H1 (cell line): Measurements from ENCODE around the gene ABHD12. TPM values are rescaled to one million over a fixed set of nuclear protein-coding genes. Genes with fewer than 3 reads are reported as not detected.

Source experiments
- CTCF ChIA-PET: fragments of 300-600 bp; sonication (Branson Sonifier 250); formaldehyde crosslinking; loops from one replicate; lab custom pipeline; 2021; ENCODE audit not compliant: partially characterized antibody; lab: Charles Lee
- POLR2A ChIA-PET: fragments of 300-600 bp; sonication (Branson Sonifier 250); formaldehyde crosslinking; loops from one replicate; lab custom pipeline; 2021; ENCODE audit warnings: inconsistent platforms; ENCODE audit not compliant: partially characterized antibody; lab: Charles Lee
- DNase-seq, 2 experiments: peaks; one replicate each; pipeline versions ENCODE4 v3.0.0 to v3.0.0-alpha.2; 2010 to 2022; ENCODE audit warnings: low spot score in 2 of 2, low read depth in 1 of 2, mixed read lengths in 1 of 2
- FAIRE-seq: peaks from 2 replicates; lab custom pipeline; 2011; peaks lifted over from hg19 to GRCh38; lab: Jason Lieb, UNC
- H2AFZ ChIP-seq: 2 replicates; pipeline ENCODE4 v1.8.1; 2012; ENCODE audit warnings: low read length, inconsistent platforms
- H2AK5ac ChIP-seq: 2 replicates; pipeline ENCODE4 v1.6.1; 2013; ENCODE audit warnings: low read depth, low read length
- H2BK120ac ChIP-seq: replicated peaks from 2 replicates; pipeline ENCODE3; 2013; ENCODE audit warnings: low read depth, low read length, inconsistent platforms
- H2BK12ac ChIP-seq: 2 replicates; pipeline ENCODE4 v1.6.1; 2013; ENCODE audit warnings: low read depth, low read length
- H2BK15ac ChIP-seq: 2 replicates; pipeline ENCODE4 v1.6.1; 2013; ENCODE audit warnings: low read length
- H2BK20ac ChIP-seq: 2 replicates; pipeline ENCODE4 v1.6.1; 2013; ENCODE audit warnings: low read length
- H2BK5ac ChIP-seq: 2 replicates; pipeline ENCODE4 v1.6.1; 2013; ENCODE audit warnings: low read depth, low read length
- H3K14ac ChIP-seq: 2 replicates; pipeline ENCODE4 v1.6.1; 2013; ENCODE audit warnings: inconsistent platforms; ENCODE audit not compliant: insufficient read length
- H3K18ac ChIP-seq: 2 replicates; pipeline ENCODE4 v1.6.1; 2013; ENCODE audit warnings: low read length; ENCODE audit errors: extremely low read depth
- H3K23ac ChIP-seq: 2 replicates; pipeline ENCODE4 v1.6.1; 2013; ENCODE audit warnings: inconsistent platforms; ENCODE audit not compliant: insufficient read length
- H3K23me2 ChIP-seq: 2 replicates; pipeline ENCODE4 v1.6.1; 2013; ENCODE audit warnings: low read depth, low read length
- H3K27ac ChIP-seq: 2 replicates; pipeline ENCODE4 v1.6.1; 2011; ENCODE audit warnings: low read depth, low read length, inconsistent platforms
- H3K27me3 ChIP-seq, 4 experiments: replicated peaks in 1 of 4; 1 replicate in 1 of 4; 2 replicates in 3 of 4; pipeline versions ENCODE4 v1.6.1 to v1.8.1; 2011 to 2013; ENCODE audit warnings: low read length in 3 of 4, mild to moderate bottlenecking in 3 of 4, inconsistent platforms in 2 of 4, mixed read lengths in 2 of 4, moderate library complexity in 1 of 4; ENCODE audit not compliant: control insufficient read depth in 3 of 4, insufficient read depth in 3 of 4; ENCODE audit errors: extremely low read depth in 1 of 4
- H3K36me3 ChIP-seq, 4 experiments: 2 replicates each; pipeline versions ENCODE4 v1.6.1 to v1.8.1; 2011 to 2013; ENCODE audit warnings: mild to moderate bottlenecking in 4 of 4, low read length in 3 of 4, moderate library complexity in 2 of 4, control low read depth in 1 of 4, inconsistent platforms in 1 of 4; ENCODE audit not compliant: insufficient read depth in 4 of 4, control insufficient read depth in 2 of 4
- H3K4ac ChIP-seq: replicated peaks from 2 replicates; pipeline ENCODE3; 2013; ENCODE audit warnings: low read length, low read depth, mixed read lengths, inconsistent platforms; ENCODE audit not compliant: insufficient read length
- H3K4me1 ChIP-seq, 4 experiments: replicated peaks in 1 of 4; 1 replicate in 1 of 4; 2 replicates in 3 of 4; pipeline versions ENCODE4 v1.6.1 to v1.8.1; 2011 to 2013; ENCODE audit warnings: low read length in 3 of 4, inconsistent platforms in 2 of 4, mixed read lengths in 1 of 4; ENCODE audit not compliant: insufficient read depth in 4 of 4, control insufficient read depth in 3 of 4
- H3K4me2 ChIP-seq, 2 experiments: 2 replicates each; pipeline versions ENCODE4 v1.6.1 to v1.8.1; 2011 to 2013; ENCODE audit warnings: low read depth in 2 of 2, low read length in 2 of 2, control low read depth in 1 of 2, inconsistent platforms in 1 of 2, mild to moderate bottlenecking in 1 of 2; ENCODE audit not compliant: insufficient read depth in 1 of 2
- H3K4me3 ChIP-seq, 4 experiments: fragments of 200-600, 300-600 bp in 1 of 4; sonication (generic), shearing (Covaris generic), sonication (Bioruptor Twin) in 1 of 4; 2 replicates each; pipeline versions ENCODE4 v1.5.1 to v1.8.1; 2011 to 2016; ENCODE audit warnings: low read length in 4 of 4, low read depth in 3 of 4, control low read depth in 2 of 4, inconsistent platforms in 2 of 4, mild to moderate bottlenecking in 2 of 4, mixed read lengths in 1 of 4, moderate library complexity in 1 of 4; ENCODE audit not compliant: insufficient read depth in 2 of 4; ENCODE audit errors: extremely low read depth in 1 of 4
- H3K56ac ChIP-seq: replicated peaks from 2 replicates; pipeline ENCODE3; 2013; ENCODE audit warnings: low read depth, mild to moderate bottlenecking, mixed read lengths, low read length, inconsistent platforms; ENCODE audit not compliant: insufficient read length
- H3K79me1 ChIP-seq: 2 replicates; pipeline ENCODE4 v1.6.1; 2013; ENCODE audit warnings: low read depth, low read length, control low read depth
- H3K79me2 ChIP-seq, 2 experiments: 2 replicates each; pipeline versions ENCODE4 v1.6.1 to v1.8.1; 2012 to 2013; ENCODE audit warnings: low read length in 2 of 2, mild to moderate bottlenecking in 2 of 2, inconsistent platforms in 1 of 2; ENCODE audit not compliant: insufficient read depth in 2 of 2, control insufficient read depth in 1 of 2
- H3K9ac ChIP-seq, 4 experiments: replicated peaks in 1 of 4; 1 replicate in 1 of 4; 2 replicates in 3 of 4; pipeline versions ENCODE4 v1.6.1 to v1.8.1; 2011 to 2013; ENCODE audit warnings: low read depth in 3 of 4, low read length in 3 of 4, control low read depth in 2 of 4, mild to moderate bottlenecking in 2 of 4, moderate library complexity in 2 of 4, inconsistent platforms in 1 of 4; ENCODE audit errors: extremely low read depth in 1 of 4
- H3K9me3 ChIP-seq, 2 experiments: 2 replicates each; pipeline versions ENCODE4 v1.6.1 to v1.8.1; 2012 to 2013; ENCODE audit warnings: mild to moderate bottlenecking in 2 of 2, moderate library complexity in 2 of 2, control low read depth in 1 of 2, inconsistent platforms in 1 of 2, low read depth in 1 of 2, low read length in 1 of 2, mixed read lengths in 1 of 2; ENCODE audit not compliant: insufficient read depth in 2 of 2
- H4K20me1 ChIP-seq, 2 experiments: replicated peaks in 1 of 2; 2 replicates each; pipeline versions ENCODE3 to v1.8.1; 2011 to 2013; ENCODE audit warnings: inconsistent platforms in 2 of 2, low read length in 2 of 2, mild to moderate bottlenecking in 1 of 2; ENCODE audit not compliant: insufficient read depth in 2 of 2, control insufficient read depth in 1 of 2
- H4K5ac ChIP-seq: 2 replicates; pipeline ENCODE4 v1.6.1; 2013; ENCODE audit warnings: low read length, low read depth, mixed read lengths, inconsistent platforms; ENCODE audit not compliant: insufficient read length
- H4K8ac ChIP-seq: 2 replicates; pipeline ENCODE4 v1.8.0; 2013; ENCODE audit warnings: mild to moderate bottlenecking, moderate library complexity, low read length, inconsistent platforms; ENCODE audit not compliant: insufficient read depth; ENCODE audit errors: extremely low read depth
- H4K91ac ChIP-seq: replicated peaks from 2 replicates; pipeline ENCODE3; 2013; ENCODE audit warnings: low read length, mixed read lengths, inconsistent platforms; ENCODE audit not compliant: insufficient read length
- CBX5 ChIP-seq: fragments of 300-800, 300-1000 bp; sonication (generic); IDR thresholded peaks from 2 replicates; pipeline ENCODE4 v1.7.1; 2016; ENCODE audit warnings: antibody characterized with exemption, low read length, low read depth
- POLR2AphosphoS5 ChIP-seq: IDR thresholded peaks from 2 replicates; pipeline ENCODE4 v1.6.1; 2011; ENCODE audit warnings: low read depth, low read length
- WGBS, 2 experiments: shearing (Covaris generic) in 1 of 2; methylation state at CpG; one replicate each; pipeline versions ENCODE4 v1.1.6 to v1.1.7; 2013 to 2015; ENCODE audit warnings: low lambda C conversion rate in 2 of 2, mixed read lengths in 2 of 2, inconsistent platforms in 1 of 2, low coverage in 1 of 2, missing lambda C conversion rate in 1 of 2; ENCODE audit not compliant: insufficient replicate concordance in 2 of 2, insufficient coverage in 1 of 2, insufficient read length in 1 of 2; ENCODE audit errors: extremely low coverage in 1 of 2, missing lambda C conversion rate in 1 of 2; 5-methylcytosine and 5-hydroxymethylcytosine counted together
- polyA plus RNA-seq, 7 experiments: library from polyadenylated mRNA; depleted of rRNA in 3 of 7; stranded (reverse) in 5 of 7; unstranded in 2 of 7; fragments of >200 nt in 5 of 7; fragments of 200-250 nt in 2 of 7; gene quantifications; 1 replicate in 5 of 7; 2 replicates in 1 of 7; 4 replicates in 1 of 7; pipeline versions ENCODE4 v1.2.1 to v1.2.3, GENCODE V29; 2011 to 2013; ENCODE audit warnings: missing spikeins in 2 of 7, mixed read lengths in 2 of 7
- total RNA-seq: library from RNA; stranded (reverse); fragmentation: NEBNext Ultra II Directional; extraction: Animal tissue kit (Norgen Biotek cat#: 25700); gene quantifications from 2 replicates; pipeline ENCODE4 v1.2.1, GENCODE V29; 2021

ABHD12 gene
- total and polyA plus RNA-seq, 2 of the 8 experiments (the other 6 are each of a cell fraction or from before 2014, with no cell fraction given) = 31.3 to 59.5 TPM

DNA sequence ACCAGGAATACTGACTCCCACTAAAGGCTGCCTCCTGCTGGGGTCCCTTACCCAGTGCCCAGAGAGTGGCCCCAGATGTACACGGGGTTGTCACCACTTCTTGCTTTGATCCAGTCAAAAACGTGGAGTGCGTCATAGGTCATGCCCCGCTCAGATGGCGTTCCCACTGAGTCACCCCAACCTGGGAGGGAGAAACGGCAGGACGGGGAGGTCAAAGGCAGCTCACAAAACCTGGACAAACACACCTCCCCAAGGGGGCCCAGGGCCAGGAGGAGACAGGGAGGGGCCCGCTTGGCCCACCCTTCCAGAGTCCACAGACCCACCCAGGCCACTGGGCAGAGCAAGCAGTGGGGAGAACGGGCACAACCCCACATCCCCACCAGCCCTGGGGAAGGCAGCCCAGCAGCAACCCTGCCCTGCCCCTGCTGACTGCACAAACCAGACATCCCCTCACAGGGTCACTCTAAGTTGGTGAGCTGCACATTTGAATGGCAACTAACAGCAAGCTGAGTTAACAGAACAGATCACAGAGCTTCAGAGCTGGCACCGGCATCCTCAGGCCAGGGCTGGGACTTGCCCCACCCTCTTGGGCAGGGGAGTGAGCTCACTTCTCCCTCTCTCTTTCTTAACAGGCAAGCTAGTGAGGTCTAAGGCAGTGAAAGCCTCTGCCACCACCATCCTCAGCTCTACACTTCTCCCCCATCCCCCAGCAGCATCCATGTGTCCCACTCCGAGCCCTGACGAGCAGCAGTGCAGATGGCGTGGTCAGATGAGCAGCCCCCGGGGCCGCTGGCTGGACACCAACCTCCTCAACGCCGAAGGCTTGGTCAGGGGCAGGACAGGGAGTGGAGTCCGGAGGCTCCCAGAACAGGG is 81.0 kb downstream of the ABHD12 start:
- Histone ChIP-seq H2BK120ac (no peak overlapping the region), H3K23ac (no peak overlapping the region), H3K27me3 (no peaks in the 10 kb centered on the region), H2AFZ (no peak overlapping the region), H2BK15ac (no peak overlapping the region), H4K20me1 (peaks cover 2% of the 10 kb centered on the region in 2 experiments), H3K9me3 (peaks cover 0 to 4% of the 10 kb centered on the region in 2 experiments; a peak in 1 of 4 replicates), H3K4me3 (no peak overlapping the region), H2AK5ac (no peak overlapping the region), H3K36me3 (peaks cover 0 to 10% (median 3%) of the 10 kb centered on the region in 4 experiments; a peak in 4 of 8 replicates), H4K8ac (peak overlapping the region; percentile 79), H3K56ac (no peak overlapping the region), H2BK5ac (no peak overlapping the region; the same call in 1 of the 2 replicates), H3K18ac (no peak overlapping the region), H3K27ac (no peak overlapping the region; the same call in 1 of the 2 replicates), H3K4ac (no peak overlapping the region), H3K23me2 (0 out of 2 replicates have a peak, but pooled peaks cover 1% of the 10 kb centered on the region), H3K79me2 (no peaks in the 10 kb centered on the region), H3K4me1 (peaks cover 0 to 3% (median 0%) of the 10 kb centered on the region in 4 experiments; a peak in 2 of 7 replicates), H3K4me2 (no peak overlapping the region), H4K5ac (no peak overlapping the region), H2BK20ac (no peak overlapping the region), H3K79me1 (no peaks in the 10 kb centered on the region; the same call in 1 of the 2 replicates), H4K91ac (no peak overlapping the region), H2BK12ac (no peak overlapping the region), H3K9ac (no peak overlapping the region), H3K14ac (no peak overlapping the region)
- TF ChIP-seq CBX5 = no peak
- TF ChIP-seq POLR2AphosphoS5 = peak; percentile 21; the same call in 1 of the 2 replicates
- FAIRE-seq = no peak
- ChIA-PET CTCF (interaction anchor here (0.7 to 2.9 kb wide), 7 partner anchors 9 to 161 kb away, joined by 3 to 20 read pairs (median 5); no protein-coding TSS in a partner anchor), POLR2A (interaction anchor here (0.8 to 3.1 kb wide), 2 partner anchors 13 to 98 kb away, joined by 4 to 14 read pairs; partner anchors contain the start of gene GINS1)
- 86% methylated on average over 17 of the region's 18 CpGs; no CpG with 5 or more reads in 1 of the 2 experiments for WGBS, 2 experiments
- DNase-seq = no peak
